ENCODE results near the gene RHOT2.

The RHOT2 gene

DNA sequence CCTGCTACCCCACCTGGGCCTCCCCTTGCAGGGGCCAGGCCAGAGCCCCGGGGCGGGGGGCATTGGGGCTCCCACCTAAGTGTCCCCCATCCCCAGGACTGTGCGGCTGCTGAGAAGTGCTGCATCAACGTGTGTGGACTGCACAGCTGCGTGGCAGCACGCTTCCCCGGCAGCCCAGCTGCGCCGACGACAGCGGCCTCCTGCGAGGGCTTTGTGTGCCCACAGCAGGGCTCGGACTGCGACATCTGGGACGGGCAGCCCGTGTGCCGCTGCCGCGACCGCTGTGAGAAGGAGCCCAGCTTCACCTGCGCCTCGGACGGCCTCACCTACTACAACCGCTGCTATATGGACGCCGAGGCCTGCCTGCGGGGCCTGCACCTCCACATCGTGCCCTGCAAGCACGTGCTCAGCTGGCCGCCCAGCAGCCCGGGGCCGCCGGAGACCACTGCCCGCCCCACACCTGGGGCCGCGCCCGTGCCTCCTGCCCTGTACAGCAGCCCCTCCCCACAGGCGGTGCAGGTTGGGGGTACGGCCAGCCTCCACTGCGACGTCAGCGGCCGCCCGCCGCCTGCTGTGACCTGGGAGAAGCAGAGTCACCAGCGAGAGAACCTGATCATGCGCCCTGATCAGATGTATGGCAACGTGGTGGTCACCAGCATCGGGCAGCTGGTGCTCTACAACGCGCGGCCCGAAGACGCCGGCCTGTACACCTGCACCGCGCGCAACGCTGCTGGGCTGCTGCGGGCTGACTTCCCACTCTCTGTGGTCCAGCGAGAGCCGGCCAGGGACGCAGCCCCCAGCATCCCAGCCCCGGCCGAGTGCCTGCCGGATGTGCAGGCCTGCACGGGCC, 35.2 kb upstream of the RHOT2 start:
- DNase-seq, result no peak

GRCh38 chr16:633336-634050, 34.4 kb upstream of the RHOT2 start:
- DNase-seq, result no peak

DNA sequence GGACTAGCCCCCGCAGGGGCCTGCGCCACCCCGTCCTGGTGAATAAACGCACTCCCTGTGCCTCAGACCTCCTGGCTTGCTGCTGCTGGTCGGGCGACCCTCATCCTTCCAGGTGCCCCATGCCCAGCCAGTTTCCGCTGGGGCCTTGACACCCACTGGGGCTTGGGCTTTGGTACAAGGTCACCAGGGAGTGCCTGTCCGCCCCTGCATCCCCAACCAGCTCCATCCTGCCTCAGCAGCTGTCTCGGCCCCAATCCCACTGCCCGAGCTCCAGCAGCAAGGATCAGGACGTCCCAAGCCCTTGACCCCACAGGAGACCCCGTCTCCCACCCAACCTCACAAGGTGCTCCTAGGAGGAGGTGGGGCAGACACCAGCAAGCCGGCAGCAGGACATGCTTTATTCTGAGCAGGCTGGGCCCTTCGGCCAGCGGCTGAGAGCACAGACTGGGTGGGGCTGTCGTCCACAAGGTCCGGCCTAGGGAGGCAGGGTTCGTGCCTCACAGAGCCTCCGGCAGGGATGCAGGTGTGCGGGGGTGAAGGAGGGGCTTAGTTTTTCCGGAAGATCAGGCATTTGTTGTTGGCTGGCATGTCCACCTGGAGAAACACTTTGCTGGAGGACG, 33.8 kb upstream of the RHOT2 start:
- no peak for DNase-seq

DNA sequence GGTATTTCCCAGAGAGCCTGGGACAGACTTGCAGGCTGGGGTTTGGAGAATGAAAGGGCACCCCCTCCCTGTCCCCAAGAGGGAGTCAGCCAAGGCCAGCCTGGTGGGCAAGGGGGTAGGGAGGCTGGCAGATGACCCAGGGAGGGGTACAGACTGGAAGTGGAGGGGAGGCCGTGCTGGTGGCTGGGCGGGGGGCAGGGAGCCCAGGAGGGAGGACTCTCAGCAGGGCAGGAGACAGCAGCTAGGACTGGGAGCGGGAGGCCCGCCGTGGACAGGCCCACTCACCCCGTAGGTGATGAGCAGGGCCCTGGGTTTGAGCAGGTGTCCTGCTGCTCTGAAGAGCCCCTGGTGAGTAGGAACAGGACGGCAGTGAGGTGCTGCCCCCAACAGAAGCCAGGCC, 32.9 kb upstream of the RHOT2 start:
- no peak for DNase-seq

DNA sequence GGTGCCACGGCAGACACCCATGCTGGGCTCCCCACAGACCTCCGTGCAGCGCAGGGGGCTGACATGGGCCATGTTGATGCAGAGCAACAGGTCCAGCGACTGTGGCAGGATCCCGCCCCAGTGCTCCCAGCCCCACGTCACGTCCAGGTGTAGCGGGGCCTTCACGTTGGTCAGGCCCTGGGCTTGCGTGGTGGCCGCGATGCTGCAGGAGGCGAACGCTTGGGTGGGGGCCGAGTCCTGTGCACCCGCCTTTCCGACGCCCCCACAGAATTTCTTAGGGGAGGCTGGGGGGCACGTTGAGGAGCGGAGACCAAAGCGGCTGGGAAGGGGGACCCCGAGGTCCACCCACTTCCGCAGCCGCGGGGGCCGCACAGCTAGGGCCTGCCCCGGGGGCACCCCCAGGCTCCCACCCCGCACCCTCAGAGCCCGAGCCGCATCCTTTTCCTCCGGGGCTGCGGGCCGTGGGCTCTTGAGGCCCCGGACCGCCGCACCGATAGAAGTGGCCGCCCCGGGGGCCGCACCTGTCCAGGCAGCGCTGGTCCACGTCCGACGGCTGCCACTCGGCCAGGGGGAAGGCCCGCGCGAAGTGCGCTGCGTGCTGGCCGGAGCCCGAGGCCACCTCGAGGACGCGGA, 32.2 kb upstream of the RHOT2 start:
- no peak for DNase-seq

- DNase-seq, result peak; percentile 83 to 94 (median 90)
Measured at GRCh38 chr16:636206-637080, 31.5 kb upstream of the RHOT2 start, which contains the start of gene METTL26. Gene METTL26 (minus strand): TSS chr16:636305. CDS start chr16:636290, 15 bp downstream.

- DNase-seq, result peak in 4 of 5 donors; percentile 81 to 86 (median 84)
Measured at GRCh38 chr16:637081-638018, 30.6 kb upstream of the RHOT2 start.

GRCh38 chr16:638034-638543, 29.8 kb upstream of the RHOT2 start:
- DNase-seq, result no peak

DNA sequence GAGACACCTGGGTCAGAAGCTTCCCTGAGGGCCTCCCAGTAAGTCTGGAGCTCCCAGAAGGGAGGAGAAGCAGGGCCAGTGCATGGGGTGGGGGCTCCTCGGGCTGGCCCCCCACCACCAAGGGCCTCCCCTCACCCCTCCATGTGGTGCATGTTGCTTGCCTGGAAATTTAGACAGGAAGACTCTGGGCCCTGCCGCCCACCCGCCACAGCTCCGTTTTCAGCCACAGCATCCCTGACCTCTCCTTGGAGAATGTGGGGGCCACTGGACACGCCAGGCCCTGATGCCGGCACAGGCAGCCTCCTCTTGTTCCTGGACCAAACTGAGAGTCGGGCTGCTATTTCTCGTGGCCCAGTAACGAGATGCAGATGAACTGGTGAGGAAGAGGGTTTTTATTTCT, 29.1 kb upstream of the RHOT2 start:
- DNase-seq, result no peak

- no peak for DNase-seq
Measured at GRCh38 chr16:640614-641013, 27.3 kb upstream of the RHOT2 start.

- peak; percentile 30 to 75 (median 43) for DNase-seq
Measured at GRCh38 chr16:641326-642188, 26.4 kb upstream of the RHOT2 start, which contains the start of gene MCRIP2. Gene MCRIP2 (plus strand): TSS chr16:641828. CDS start chr16:641992, 164 bp downstream.

GRCh38 chr16:642189-643049, 25.5 kb upstream of the RHOT2 start:
- peak in 1 of 5 donors; percentile 28 for DNase-seq

GRCh38 chr16:643050-643368, 24.9 kb upstream of the RHOT2 start:
- DNase-seq, result no peak

DNA sequence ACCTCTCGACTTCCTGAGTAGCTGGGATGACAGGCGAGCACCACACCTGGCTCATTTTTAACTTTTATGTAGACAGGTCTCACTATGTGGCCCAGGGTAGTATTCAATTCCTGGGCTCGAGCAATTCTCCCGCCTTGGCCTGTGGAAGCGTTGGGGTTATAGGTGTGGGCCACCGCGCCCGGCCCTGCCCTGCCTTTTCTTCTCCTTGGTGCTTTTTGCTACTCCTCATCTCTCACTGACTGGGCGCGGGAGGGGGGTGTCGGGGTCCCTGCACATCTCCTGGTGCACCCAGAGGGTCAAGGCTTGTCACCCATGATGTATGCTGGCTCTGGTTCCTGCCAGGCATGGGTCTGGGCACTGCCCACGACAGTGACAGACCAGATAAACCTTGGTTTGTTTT, 23.4 kb upstream of the RHOT2 start:
- DNase-seq, result no peak

GRCh38 chr16:645852-646678, 21.9 kb upstream of the RHOT2 start:
- no peak for DNase-seq

- no peak for DNase-seq
Measured at GRCh38 chr16:646679-647172, 21.2 kb upstream of the RHOT2 start.

DNA sequence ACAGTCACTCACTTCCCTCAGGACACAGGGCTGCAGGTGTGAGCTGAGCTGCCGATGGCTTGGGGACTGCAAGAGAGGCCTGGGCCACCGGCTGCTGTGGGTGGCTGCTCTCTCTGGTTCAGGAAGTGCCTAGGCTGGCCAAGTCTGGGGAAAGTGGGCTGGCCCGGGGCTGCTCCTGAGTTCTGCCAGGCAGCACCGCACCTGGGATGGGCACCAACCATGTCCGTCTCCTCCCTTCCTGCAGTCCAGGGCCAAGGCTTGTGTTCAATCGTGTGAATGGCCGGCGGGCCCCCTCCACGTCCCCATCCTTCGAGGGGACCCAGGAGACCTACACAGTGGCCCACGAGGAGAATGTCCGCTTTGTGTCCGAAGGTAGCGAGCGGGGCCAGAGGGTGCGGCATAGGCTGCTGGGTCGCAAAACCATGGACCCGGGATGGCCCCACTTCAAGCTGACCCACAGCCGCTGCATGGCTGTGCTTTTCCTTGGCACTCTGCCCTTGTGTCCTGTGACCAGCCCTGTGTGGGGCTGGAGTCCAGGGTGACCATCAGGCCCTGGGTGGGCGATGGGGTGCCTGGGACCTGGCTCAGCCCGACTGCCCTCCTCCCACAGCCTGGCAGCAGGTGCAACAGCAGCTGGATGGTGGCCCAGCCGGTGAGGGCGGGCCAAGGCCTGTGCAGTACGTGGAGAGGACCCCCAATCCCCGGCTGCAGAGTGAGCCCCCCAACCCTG, 20.6 kb upstream of the RHOT2 start:
- DNase-seq, result no peak

All from T-helper 1 cell (primary cell).